IPS-20b (cell line): ENCODE results near the gene MSI2.

ENCODE experiments used
- H3K27ac ChIP-seq: one replicate; pipeline ENCODE4 v1.5.1; 2013; ENCODE audit warnings: low read length
- H3K27me3 ChIP-seq: 2 replicates; pipeline ENCODE4 v1.6.1; 2013; ENCODE audit warnings: mild to moderate bottlenecking, low read length, inconsistent platforms; ENCODE audit not compliant: insufficient read depth
- H3K36me3 ChIP-seq: 2 replicates; pipeline ENCODE4 v1.6.1; 2013; ENCODE audit warnings: low read depth, mild to moderate bottlenecking, inconsistent platforms, low read length, moderate library complexity; ENCODE audit not compliant: insufficient read depth
- H3K4me1 ChIP-seq: 2 replicates; pipeline ENCODE4 v1.6.1; 2013; ENCODE audit warnings: mild to moderate bottlenecking, control low read depth, inconsistent platforms, low read length, moderate library complexity; ENCODE audit not compliant: insufficient read depth
- H3K4me3 ChIP-seq: 2 replicates; pipeline ENCODE4 v1.5.1; 2013; ENCODE audit warnings: mild to moderate bottlenecking, low read length, inconsistent platforms
- H3K9ac ChIP-seq: 2 replicates; pipeline ENCODE4 v1.6.1; 2013; ENCODE audit warnings: low read depth, mild to moderate bottlenecking, inconsistent platforms, low read length, moderate library complexity
- H3K9me3 ChIP-seq: 2 replicates; pipeline ENCODE4 v1.6.1; 2013; ENCODE audit warnings: mild to moderate bottlenecking, low read depth, low read length, inconsistent platforms; ENCODE audit not compliant: insufficient read depth

MSI2 gene

GRCh38 chr17:57480438-57481196 lies 224.3 kb downstream of the MSI2 start:
- no peaks in the 10 kb centered on the region for H3K27me3 ChIP-seq
- no peak overlapping the region for H3K4me3 ChIP-seq
- no peaks in the 10 kb centered on the region for H3K9me3 ChIP-seq
- H3K4me1 ChIP-seq, result peaks cover 23% of the 10 kb centered on the region
- H3K36me3 ChIP-seq, result no peaks in the 10 kb centered on the region; the same call in 1 of the 2 replicates
- H3K9ac ChIP-seq, result no peak overlapping the region
- no peak overlapping the region for H3K27ac ChIP-seq

- no peaks in the 10 kb centered on the region; the same call in 1 of the 2 replicates for H3K36me3 ChIP-seq
- H3K9me3 ChIP-seq, result no peaks in the 10 kb centered on the region
- H3K4me1 ChIP-seq, result peaks cover 13% of the 10 kb centered on the region; the same call in 1 of the 2 replicates
- no peak overlapping the region for H3K4me3 ChIP-seq
- H3K27ac ChIP-seq, result no peak overlapping the region
- H3K9ac ChIP-seq, result no peak overlapping the region
- no peaks in the 10 kb centered on the region for H3K27me3 ChIP-seq
Observed at GRCh38 chr17:57481910-57482391, 225.6 kb downstream of the MSI2 start.

GRCh38 chr17:57482657-57483056 lies 226.3 kb downstream of the MSI2 start:
- Histone ChIP-seq H3K9ac (no peak overlapping the region), H3K4me1 (peaks cover 7% of the 10 kb centered on the region; the same call in 1 of the 2 replicates), H3K36me3 (no peaks in the 10 kb centered on the region; the same call in 1 of the 2 replicates)

GRCh38 chr17:57484081-57484666 lies 227.9 kb downstream of the MSI2 start:
- Histone ChIP-seq H3K36me3 (no peaks in the 10 kb centered on the region), H3K9me3 (no peaks in the 10 kb centered on the region), H3K27me3 (no peaks in the 10 kb centered on the region), H3K9ac (no peak overlapping the region), H3K27ac (no peak overlapping the region), H3K4me1 (peaks cover 6% of the 10 kb centered on the region; the same call in 1 of the 2 replicates), H3K4me3 (no peak overlapping the region)

More at GRCh38 chr17:57482657-57483056, 226.3 kb downstream of the MSI2 start:
- Histone ChIP-seq H3K4me3 (no peak overlapping the region), H3K9me3 (no peaks in the 10 kb centered on the region), H3K27ac (no peak overlapping the region), H3K27me3 (no peaks in the 10 kb centered on the region)

- Histone ChIP-seq H3K9me3 (no peaks in the 10 kb centered on the region), H3K4me3 (no peak overlapping the region), H3K4me1 (peaks cover 6% of the 10 kb centered on the region; the same call in 1 of the 2 replicates), H3K27ac (no peak overlapping the region), H3K36me3 (no peaks in the 10 kb centered on the region), H3K27me3 (no peaks in the 10 kb centered on the region), H3K9ac (no peak overlapping the region)
Observed at GRCh38 chr17:57484826-57485565, 228.7 kb downstream of the MSI2 start.

GRCh38 chr17:57485566-57485865 lies 229.2 kb downstream of the MSI2 start:
- H3K9ac ChIP-seq, result no peak overlapping the region
- H3K9me3 ChIP-seq, result no peaks in the 10 kb centered on the region
- no peaks in the 10 kb centered on the region for H3K27me3 ChIP-seq
- H3K4me1 ChIP-seq, result peaks cover 6% of the 10 kb centered on the region; the same call in 1 of the 2 replicates
- H3K27ac ChIP-seq, result no peak overlapping the region
- no peak overlapping the region for H3K4me3 ChIP-seq
- no peaks in the 10 kb centered on the region for H3K36me3 ChIP-seq

- no peak overlapping the region for H3K9ac ChIP-seq
- no peak overlapping the region for H3K4me3 ChIP-seq
- no peak overlapping the region for H3K27ac ChIP-seq
- no peaks in the 10 kb centered on the region for H3K27me3 ChIP-seq
- no peaks in the 10 kb centered on the region for H3K9me3 ChIP-seq
- H3K4me1 ChIP-seq, result peaks cover 6% of the 10 kb centered on the region; the same call in 1 of the 2 replicates
- no peaks in the 10 kb centered on the region for H3K36me3 ChIP-seq
Observed at GRCh38 chr17:57485916-57486881, 229.9 kb downstream of the MSI2 start.

- Histone ChIP-seq H3K27ac (no peak overlapping the region), H3K27me3 (no peaks in the 10 kb centered on the region), H3K4me3 (no peak overlapping the region), H3K9ac (no peak overlapping the region), H3K36me3 (no peaks in the 10 kb centered on the region), H3K4me1 (peaks cover 6% of the 10 kb centered on the region; the same call in 1 of the 2 replicates), H3K9me3 (no peaks in the 10 kb centered on the region)
Observed at GRCh38 chr17:57486882-57487301, 230.6 kb downstream of the MSI2 start.

GRCh38 chr17:57487573-57487972 lies 231.2 kb downstream of the MSI2 start:
- no peak overlapping the region for H3K9ac ChIP-seq
- no peak overlapping the region for H3K4me3 ChIP-seq
- H3K27me3 ChIP-seq, result no peaks in the 10 kb centered on the region
- no peaks in the 10 kb centered on the region for H3K36me3 ChIP-seq
- peaks cover 6% of the 10 kb centered on the region; the same call in 1 of the 2 replicates for H3K4me1 ChIP-seq
- H3K9me3 ChIP-seq, result no peaks in the 10 kb centered on the region
- no peak overlapping the region for H3K27ac ChIP-seq

GRCh38 chr17:57488856-57489255 lies 232.5 kb downstream of the MSI2 start:
- Histone ChIP-seq H3K36me3 (no peaks in the 10 kb centered on the region), H3K9ac (no peak overlapping the region), H3K27ac (no peak overlapping the region), H3K4me1 (peaks cover 6% of the 10 kb centered on the region; the same call in 1 of the 2 replicates), H3K27me3 (no peaks in the 10 kb centered on the region), H3K4me3 (no peak overlapping the region), H3K9me3 (no peaks in the 10 kb centered on the region)

- H3K4me3 ChIP-seq, result no peak overlapping the region
- H3K9ac ChIP-seq, result no peak overlapping the region
- H3K4me1 ChIP-seq, result peaks cover 6% of the 10 kb centered on the region; the same call in 1 of the 2 replicates
- no peaks in the 10 kb centered on the region for H3K36me3 ChIP-seq
- no peaks in the 10 kb centered on the region for H3K9me3 ChIP-seq
- no peak overlapping the region for H3K27ac ChIP-seq
- no peaks in the 10 kb centered on the region for H3K27me3 ChIP-seq
Observed at GRCh38 chr17:57489321-57489720, 233.0 kb downstream of the MSI2 start.
